ENCODE data around the gene SREBF2.

GRCh38 chr22:41936894-41937169 lies 103.9 kb downstream of the SREBF2 start:
- TF ChIP-seq HMGXB4 (CRISPR knock-in tag; IDR thresholded peaks at IDR 0.05; ENCODE audit: borderline replicate concordance) (no peak), POLR2A (IDR thresholded peaks at IDR 0.05; ENCODE audit: low read length) (no peak), CBX2 (IDR thresholded peaks at IDR 0.05; ENCODE audit: borderline replicate concordance, low read depth) (no peak), PHF8 (IDR thresholded peaks at IDR 0.05; ENCODE audit: borderline replicate concordance, low read depth) (no peak), EHMT2 (IDR thresholded peaks at IDR 0.05; ENCODE audit: low read depth) (no peak), JUNB (IDR thresholded peaks at IDR 0.05) (no peak), EHF (CRISPR knock-in tag; IDR thresholded peaks at IDR 0.05) (no peak), RAD21 (conservative IDR thresholded peaks at IDR 0.05 in 1 of 2, IDR thresholded peaks at IDR 0.05 in 1 of 2) (no peak), KDM5A (IDR thresholded peaks at IDR 0.05) (no peak), NFE2L2 (conservative IDR thresholded peaks at IDR 0.05; ENCODE audit: low read length) (no peak)
- TF ChIP-seq, protein P1, sequence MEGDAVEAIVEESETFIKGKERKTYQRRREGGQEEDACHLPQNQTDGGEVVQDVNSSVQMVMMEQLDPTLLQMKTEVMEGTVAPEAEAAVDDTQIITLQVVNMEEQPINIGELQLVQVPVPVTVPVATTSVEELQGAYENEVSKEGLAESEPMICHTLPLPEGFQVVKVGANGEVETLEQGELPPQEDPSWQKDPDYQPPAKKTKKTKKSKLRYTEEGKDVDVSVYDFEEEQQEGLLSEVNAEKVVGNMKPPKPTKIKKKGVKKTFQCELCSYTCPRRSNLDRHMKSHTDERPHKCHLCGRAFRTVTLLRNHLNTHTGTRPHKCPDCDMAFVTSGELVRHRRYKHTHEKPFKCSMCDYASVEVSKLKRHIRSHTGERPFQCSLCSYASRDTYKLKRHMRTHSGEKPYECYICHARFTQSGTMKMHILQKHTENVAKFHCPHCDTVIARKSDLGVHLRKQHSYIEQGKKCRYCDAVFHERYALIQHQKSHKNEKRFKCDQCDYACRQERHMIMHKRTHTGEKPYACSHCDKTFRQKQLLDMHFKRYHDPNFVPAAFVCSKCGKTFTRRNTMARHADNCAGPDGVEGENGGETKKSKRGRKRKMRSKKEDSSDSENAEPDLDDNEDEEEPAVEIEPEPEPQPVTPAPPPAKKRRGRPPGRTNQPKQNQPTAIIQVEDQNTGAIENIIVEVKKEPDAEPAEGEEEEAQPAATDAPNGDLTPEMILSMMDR (IDR thresholded peaks at IDR 0.05), result no peak
- TF ChIP-seq, protein P2, sequence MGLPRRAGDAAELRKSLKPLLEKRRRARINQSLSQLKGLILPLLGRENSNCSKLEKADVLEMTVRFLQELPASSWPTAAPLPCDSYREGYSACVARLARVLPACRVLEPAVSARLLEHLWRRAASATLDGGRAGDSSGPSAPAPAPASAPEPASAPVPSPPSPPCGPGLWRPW (IDR thresholded peaks at IDR 0.05), result no peak
- TF ChIP-seq, protein P3, sequence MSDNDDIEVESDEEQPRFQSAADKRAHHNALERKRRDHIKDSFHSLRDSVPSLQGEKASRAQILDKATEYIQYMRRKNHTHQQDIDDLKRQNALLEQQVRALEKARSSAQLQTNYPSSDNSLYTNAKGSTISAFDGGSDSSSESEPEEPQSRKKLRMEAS (IDR thresholded peaks at IDR 0.05), result no peak
